GM21367 (cell line): ENCODE results near the gene ANAPC13.

Experiments used
- ATAC-seq: cut with Tn5 transposase; IDR thresholded peaks from one replicate; pipeline ENCODE4 v1.9.1; 2021; ENCODE audit not compliant: unreplicated experiment

Gene ANAPC13

GRCh38 chr3:134457376-134458074 is 28.3 kb downstream of the ANAPC13 start:
- no peak for ATAC-seq

GRCh38 chr3:134453631-134454030 is 32.2 kb downstream of the ANAPC13 start:
- no peak for ATAC-seq

- no peak for ATAC-seq
Observed at GRCh38 chr3:134449951-134450350, 35.8 kb downstream of the ANAPC13 start.

GRCh38 chr3:134449277-134449676 is 36.5 kb downstream of the ANAPC13 start:
- ATAC-seq = no peak

DNA sequence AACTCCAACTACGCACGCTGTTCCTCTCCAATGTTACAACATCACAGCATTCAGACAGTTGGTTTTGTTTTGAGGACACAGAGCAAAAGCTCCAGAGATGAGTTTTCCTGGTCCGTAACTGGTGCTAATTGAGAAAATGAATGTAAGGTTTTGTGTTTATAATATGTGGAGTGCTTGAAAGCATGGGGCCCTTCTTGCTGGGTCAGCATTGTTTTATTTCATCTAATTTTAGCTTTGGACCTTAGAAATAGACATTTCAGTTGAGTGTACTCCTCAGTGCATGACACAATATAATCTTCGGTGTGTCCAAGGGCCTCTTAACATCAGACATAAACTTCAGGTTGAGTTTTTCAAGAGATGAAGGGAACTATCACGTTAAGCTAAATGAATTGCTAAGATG is 37.1 kb downstream of the ANAPC13 start:
- ATAC-seq = no peak

- no peak for ATAC-seq
Observed at GRCh38 chr3:134447351-134447750, 38.4 kb downstream of the ANAPC13 start.

GRCh38 chr3:134446800-134447199 is 39.0 kb downstream of the ANAPC13 start:
- no peak for ATAC-seq

DNA sequence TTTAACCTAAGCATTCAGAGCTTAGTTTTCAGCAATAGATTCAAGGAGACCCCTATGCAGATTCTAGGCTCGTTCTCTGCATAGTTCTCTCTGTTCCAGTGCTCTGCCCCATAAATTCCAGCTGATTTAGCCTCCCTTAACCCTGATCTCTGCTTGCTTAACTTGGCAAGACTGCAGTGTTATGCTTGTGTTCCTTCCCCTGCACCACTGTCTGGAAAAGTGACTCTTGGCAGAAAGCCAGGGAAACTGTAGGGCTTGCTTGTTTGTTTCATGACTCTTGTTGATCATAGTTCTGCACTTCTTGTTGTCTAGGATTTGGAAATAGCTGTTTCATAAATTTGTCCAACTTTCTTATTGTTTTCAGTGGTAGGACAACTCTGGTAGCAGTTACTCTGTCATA is 40.1 kb downstream of the ANAPC13 start:
- ATAC-seq = no peak

GRCh38 chr3:134445095-134445494 is 40.7 kb downstream of the ANAPC13 start:
- no peak for ATAC-seq

- ATAC-seq = no peak
Observed at GRCh38 chr3:134441821-134442220, 44.0 kb downstream of the ANAPC13 start.

DNA sequence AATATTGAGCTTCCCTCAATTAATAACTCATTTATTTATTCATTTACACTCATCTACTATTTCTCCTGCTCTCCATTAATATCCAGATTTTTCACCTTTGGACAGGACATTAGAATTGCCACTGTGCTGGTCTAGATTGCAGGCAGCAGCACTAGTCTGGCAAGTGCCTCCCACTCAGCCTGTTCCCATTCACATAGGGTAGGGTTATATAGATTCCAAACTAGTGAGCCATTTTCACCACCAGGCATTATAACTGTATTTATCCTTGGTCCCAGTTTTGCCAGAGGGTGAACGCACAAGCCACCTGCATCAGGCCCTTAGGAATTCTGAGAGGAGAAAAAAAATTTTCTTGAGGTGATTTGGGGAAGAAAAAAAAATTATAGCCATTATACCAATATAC is 44.5 kb downstream of the ANAPC13 start:
- ATAC-seq = no peak

- no peak for ATAC-seq
Observed at GRCh38 chr3:134437211-134437752, 48.5 kb downstream of the ANAPC13 start.

DNA sequence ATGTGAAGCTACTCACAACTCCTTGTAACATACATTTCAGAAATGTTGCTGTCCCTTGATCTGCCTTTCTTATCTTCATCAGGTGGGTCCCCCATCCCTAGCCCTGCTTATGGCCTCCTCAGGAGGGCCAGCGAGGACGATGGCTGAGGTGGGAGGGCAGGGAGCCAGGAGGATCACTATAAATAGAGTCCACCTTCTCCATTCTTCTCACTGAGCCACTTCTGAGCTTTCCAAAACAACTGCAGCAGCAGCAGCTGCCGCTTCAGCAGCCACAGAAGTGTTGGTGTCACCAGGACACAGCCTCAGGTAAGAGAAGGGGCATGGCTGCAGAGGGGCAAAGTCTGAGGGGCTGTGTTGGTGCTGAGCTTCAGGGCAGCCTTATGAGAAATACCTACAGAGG is 53.5 kb downstream of the ANAPC13 start:
- ATAC-seq = no peak

GRCh38 chr3:134430950-134431445 is 54.8 kb downstream of the ANAPC13 start:
- no peak for ATAC-seq

- no peak for ATAC-seq
Observed at GRCh38 chr3:134430174-134430573, 55.6 kb downstream of the ANAPC13 start.

DNA sequence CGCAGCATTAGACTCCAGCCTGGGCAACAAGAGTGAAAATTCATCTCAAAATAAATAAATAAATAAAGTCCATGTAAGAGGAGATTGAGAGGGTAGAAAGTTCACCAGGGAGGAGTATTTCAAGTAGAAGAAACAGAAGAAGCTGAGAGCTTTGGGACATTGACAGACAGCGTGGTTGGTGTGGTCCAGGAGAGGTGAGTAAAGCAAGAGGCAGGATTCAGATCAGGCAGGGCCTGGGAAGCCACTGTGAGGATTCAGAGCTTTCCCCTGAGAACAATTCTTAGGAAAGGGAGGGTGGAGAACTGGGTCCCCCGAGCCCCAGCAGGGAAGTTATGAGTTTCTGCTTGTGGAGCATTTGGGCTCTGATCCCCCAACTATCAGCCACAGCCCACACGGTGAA is 57.4 kb downstream of the ANAPC13 start:
- no peak for ATAC-seq
